PFSK-1 (cell line): ENCODE measurements around the gene SYCE3.

ENCODE experiments used
- FOXP2 ChIP-seq: optimal IDR thresholded peaks from 2 replicates; pipeline ENCODE3; 2011; ENCODE audit warnings: borderline replicate concordance, control low read depth, inconsistent platforms; ENCODE audit not compliant: insufficient read depth; ENCODE audit errors: extremely low read length, extremely low read depth
- POLR2AphosphoS5 ChIP-seq: IDR thresholded peaks from 2 replicates; pipeline ENCODE4 v1.6.1; 2012; ENCODE audit warnings: low read depth, mild to moderate bottlenecking, control low read depth, low read length, moderate library complexity
- REST ChIP-seq, 2 experiments: IDR thresholded peaks; 2 replicates each; pipeline versions ENCODE4 v1.6.1 to v1.8.0; 2011 to 2012; ENCODE audit warnings: low read depth in 2 of 2, low read length in 2 of 2, control low read depth in 1 of 2, inconsistent platforms in 1 of 2, mild to moderate bottlenecking in 1 of 2, moderate library complexity in 1 of 2; ENCODE audit not compliant: insufficient read depth in 1 of 2
- SIN3A ChIP-seq: IDR thresholded peaks from 2 replicates; pipeline ENCODE4 v1.6.1; 2012; ENCODE audit warnings: mild to moderate bottlenecking, low read length, moderate library complexity, borderline replicate concordance; ENCODE audit not compliant: insufficient read depth
- TAF1 ChIP-seq: IDR thresholded peaks from 2 replicates; pipeline ENCODE4 v1.6.1; 2012; ENCODE audit warnings: low read length, control low read depth, borderline replicate concordance; ENCODE audit not compliant: insufficient read depth

SYCE3 gene

GRCh38 chr22:50542416-50542927 is 20.2 kb downstream of the SYCE3 start:
- TF ChIP-seq REST (IDR thresholded peaks at IDR 0.05; ENCODE audit: insufficient read depth in 1 of 2, low read depth in 2 of 2, low read length in 2 of 2) (no peak), SIN3A (no peak), POLR2AphosphoS5 (no peak), TAF1 (no peak), FOXP2 (no peak)

GRCh38 chr22:50540381-50540780 is 22.3 kb downstream of the SYCE3 start:
- TF ChIP-seq REST (IDR thresholded peaks at IDR 0.05; ENCODE audit: insufficient read depth in 1 of 2, low read depth in 2 of 2, low read length in 2 of 2) (no peak), FOXP2 (no peak), TAF1 (no peak), SIN3A (no peak), POLR2AphosphoS5 (no peak)

GRCh38 chr22:50537765-50538164 is 25.0 kb downstream of the SYCE3 start:
- TF ChIP-seq POLR2AphosphoS5 (no peak), FOXP2 (no peak), SIN3A (no peak), REST (IDR thresholded peaks at IDR 0.05; ENCODE audit: insufficient read depth in 1 of 2, low read depth in 2 of 2, low read length in 2 of 2) (no peak), TAF1 (no peak)

GRCh38 chr22:50536226-50536625 is 26.5 kb downstream of the SYCE3 start:
- no peak for TF ChIP-seq POLR2AphosphoS5
- no peak for TF ChIP-seq FOXP2
- TF ChIP-seq TAF1: no peak

GRCh38 chr22:50535113-50535512 is 27.6 kb downstream of the SYCE3 start:
- TF ChIP-seq REST (IDR thresholded peaks at IDR 0.05; ENCODE audit: insufficient read depth in 1 of 2, low read depth in 2 of 2, low read length in 2 of 2): no peak
- TF ChIP-seq SIN3A: no peak
- no peak for TF ChIP-seq POLR2AphosphoS5
- TF ChIP-seq FOXP2: no peak
- no peak for TF ChIP-seq TAF1
